PC-3 (cell line): Measurements from ENCODE around the gene CBS. TPM values are rescaled to one million over a fixed set of nuclear protein-coding genes. Genes with fewer than 3 reads are reported as not detected.
"Not testable (repeated sequence)": the region's sequence is repeated elsewhere in the genome, so short reads cannot be mapped to it uniquely, and the experiment has no call there.

ENCODE experiments used
- ATAC-seq: fragments of 200-7000 bp; cut with Tn5 transposase; 2 replicates; pipeline ENCODE4 v1.9.1; 2020; ENCODE audit warnings: mild to moderate bottlenecking, moderate library complexity
- Bru-seq: library from RNA; stranded (reverse); fragments of 400-500 nt; gene quantifications from one replicate; lab custom pipeline; 2021; lab: Mats Ljungman, UMichigan
- BruChase-seq, 2 experiments: library from RNA; stranded (reverse); fragments of 400-500 nt; gene quantifications; one replicate each; lab custom pipeline; 2021; lab: Mats Ljungman, UMichigan
- BruUV-seq: library from RNA; stranded (reverse); fragments of 400-500 nt; replicated peaks from 2 replicates; lab custom pipeline; 2021; lab: Mats Ljungman, UMichigan
- CTCF ChIA-PET: fragments of 300-600 bp; sonication (Branson Sonifier 250); formaldehyde crosslinking; loops from one replicate; lab custom pipeline; 2022; ENCODE audit warnings: antibody characterized with exemption; lab: Charles Lee
- POLR2A ChIA-PET: fragments of 300-600 bp; sonication (Branson Sonifier 250); formaldehyde crosslinking; loops from one replicate; lab custom pipeline; 2022; ENCODE audit warnings: antibody characterized with exemption; ENCODE audit not compliant: unreplicated experiment; lab: Charles Lee
- DNase-seq: peaks from one replicate; pipeline ENCODE4 v3.0.0-alpha.2; 2015
- H2AFZ ChIP-seq: fragments of 300-600 bp; sonication (generic); 2 replicates; pipeline ENCODE4 v1.6.0; 2016; ENCODE audit warnings: antibody characterized with exemption, low read length
- H3F3A ChIP-seq: fragments of 300-600 bp; sonication (generic); one replicate; pipeline ENCODE4 v1.6.0; 2017; ENCODE audit warnings: antibody characterized with exemption, low read length, control low read depth, mild to moderate bottlenecking; ENCODE audit not compliant: unreplicated experiment
- H3K27ac ChIP-seq: fragments of 300-600 bp; sonication (generic); 2 replicates; pipeline ENCODE4 v1.5.1; 2016; ENCODE audit warnings: mild to moderate bottlenecking, low read length
- H3K27me3 ChIP-seq: fragments of 300-600 bp; sonication (generic); 2 replicates; pipeline ENCODE4 v1.6.1; 2016; ENCODE audit warnings: low read length, mixed read lengths
- H3K36me3 ChIP-seq: fragments of 300-600 bp; sonication (generic); 2 replicates; pipeline ENCODE4 v1.6.1; 2016; ENCODE audit warnings: low read depth, mixed run types, low read length, mixed read lengths
- H3K4me1 ChIP-seq: fragments of 300-600 bp; sonication (generic); 2 replicates; pipeline ENCODE4 v1.5.1; 2016; ENCODE audit warnings: low read length; ENCODE audit not compliant: insufficient read depth
- H3K4me2 ChIP-seq: fragments of 300-600 bp; sonication (generic); 2 replicates; pipeline ENCODE4 v1.6.0; 2016; ENCODE audit warnings: low read length
- H3K4me3 ChIP-seq: fragments of 300-600 bp; sonication (generic); 2 replicates; pipeline ENCODE4 v1.5.1; 2016; ENCODE audit warnings: mild to moderate bottlenecking, low read length, mixed read lengths
- H3K79me2 ChIP-seq: fragments of 300-600 bp; sonication (generic); 2 replicates; pipeline ENCODE4 v1.6.1; 2017; ENCODE audit warnings: low read length, mixed read lengths
- H3K9ac ChIP-seq: fragments of 300-600 bp; sonication (generic); 2 replicates; pipeline ENCODE4 v1.6.0; 2016; ENCODE audit warnings: mild to moderate bottlenecking, low read length
- H3K9me2 ChIP-seq: fragments of 300-600 bp; sonication (generic); replicated peaks from 2 replicates; pipeline ENCODE4 v1.6.1; 2016; ENCODE audit warnings: mixed run types, low read length, mixed read lengths
- H3K9me3 ChIP-seq: fragments of 300-600 bp; sonication (generic); 2 replicates; pipeline ENCODE4 v1.6.1; 2016; ENCODE audit warnings: low read length, mixed read lengths
- H4K20me1 ChIP-seq: fragments of 300-600 bp; sonication (generic); 2 replicates; pipeline ENCODE4 v1.6.1; 2016; ENCODE audit warnings: low read length, mixed read lengths
- intact Hi-C: fragments of 100-400 bp; cut with micrococcal nuclease; formaldehyde crosslinking; loops from 2 replicates; pipeline ENCODE4 v1.9.0; 2023
- long read RNA-seq: library from polyadenylated mRNA; unstranded; transcript quantifications from one replicate; pipeline ENCODE4 v2.0.0, GENCODE V29; 2021; ENCODE audit not compliant: unreplicated experiment
- total RNA-seq: library from RNA; depleted of rRNA; stranded (reverse); fragments of >200 nt; gene quantifications from 2 replicates; pipeline ENCODE4 v1.2.3, GENCODE V29; 2014; rRNA removed

Gene CBS
- total RNA-seq (8.9 and 9.6 TPM in 2 replicates), Bru-seq, nascent RNA (percentile 39 among the genes with signal in this experiment), BruChase-seq, experiment 1, labeled RNA remaining after a 6-hour chase (percentile 39 among the genes with signal in this experiment), BruChase-seq, experiment 2, labeled RNA remaining after a 2-hour chase (percentile 46 among the genes with signal in this experiment)
- long read RNA-seq, transcript CBS-204 (17 exons, 2,605 nt): major isoform, 90 of 178 reads
- long read RNA-seq, partial matches to known transcripts: 47 of 178 reads
- long read RNA-seq, other reads (novel, unspliced or antisense): 37 of 178 reads

DNA sequence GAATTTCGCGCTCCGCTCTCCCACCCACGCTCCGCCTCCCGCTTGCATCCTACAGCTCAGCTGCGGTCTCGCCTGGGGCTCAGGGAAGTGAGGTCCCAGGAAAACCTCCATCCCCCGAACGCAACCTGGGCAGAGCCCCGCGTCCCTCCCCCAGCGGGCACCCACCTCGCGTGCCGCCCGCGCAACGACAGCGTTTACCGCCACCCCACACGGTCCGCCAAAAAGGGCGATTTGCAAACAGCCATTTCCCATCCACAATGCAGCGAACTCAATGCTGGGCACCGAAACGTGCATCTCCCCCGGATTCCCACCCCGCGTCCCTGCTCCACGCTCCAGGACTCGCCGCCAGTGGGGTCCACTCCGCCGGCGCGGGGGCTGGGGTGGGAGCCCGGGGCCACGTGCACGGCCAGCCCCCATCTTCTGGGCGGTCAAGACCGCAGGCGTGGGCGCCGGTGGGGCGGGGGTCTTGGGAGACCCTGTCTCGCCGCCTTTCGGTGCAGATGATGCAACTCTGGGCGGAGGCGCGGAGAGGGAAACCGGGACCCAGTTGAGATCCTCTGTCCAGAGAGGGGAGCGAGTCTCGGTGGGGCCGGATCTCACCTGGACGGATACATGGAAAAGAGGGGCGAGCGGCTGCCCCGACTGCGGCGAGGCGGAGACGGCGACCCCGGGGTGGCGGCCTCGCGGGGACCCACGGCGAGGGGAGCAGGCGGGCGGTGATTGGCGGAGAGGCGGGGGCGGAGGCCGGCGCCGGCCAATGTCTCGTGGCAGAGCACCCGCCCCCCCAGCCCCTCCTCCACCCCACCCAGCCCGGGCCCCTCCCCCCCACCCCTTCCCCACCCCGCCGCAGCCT is at the start of gene CBS:
CBS (minus strand) TSS at position 666 of the 853 bp plus-strand sequence. CDS start 3,642 bp downstream, outside the sequence.
- H3K9ac ChIP-seq, H3K36me3 ChIP-seq, H3K27me3 ChIP-seq, H3F3A ChIP-seq, H3K9me2 ChIP-seq, H2AFZ ChIP-seq, POLR2A ChIA-PET, DNase-seq, H3K4me2 ChIP-seq, H3K4me3 ChIP-seq, H3K9me3 ChIP-seq, H3K4me1 ChIP-seq, H3K27ac ChIP-seq, H4K20me1 ChIP-seq, CTCF ChIA-PET, intact Hi-C loops, BruUV-seq, H3K79me2 ChIP-seq: not testable (repeated sequence)
- peak; percentile 48 for ATAC-seq

DNA sequence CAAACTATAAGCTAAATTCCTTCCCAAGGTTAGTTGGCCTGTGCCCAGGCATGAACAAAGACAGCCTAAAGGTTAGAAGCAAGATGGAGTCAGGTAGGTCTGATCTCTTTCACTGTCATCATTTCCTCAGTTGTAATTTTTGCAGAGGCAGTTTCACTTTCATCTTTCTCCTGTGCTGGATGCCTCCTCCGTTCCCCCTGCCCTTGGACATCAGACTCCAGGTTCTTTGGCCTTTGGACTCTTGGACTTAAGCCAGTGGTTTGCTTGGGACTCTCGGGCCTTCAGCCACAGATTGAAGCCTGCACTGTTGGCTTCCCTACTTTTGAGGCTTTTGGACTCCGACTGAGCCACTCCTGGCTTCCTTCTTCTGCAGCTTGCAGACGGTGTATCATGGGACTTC is 40.3 kb upstream of the CBS start:
- DNase-seq, H3K4me2 ChIP-seq, H3K4me3 ChIP-seq, H3K9me2 ChIP-seq, H3K4me1 ChIP-seq, H3K9me3 ChIP-seq, H3K27ac ChIP-seq, H3F3A ChIP-seq, H3K79me2 ChIP-seq, H3K9ac ChIP-seq, H4K20me1 ChIP-seq, BruUV-seq, H2AFZ ChIP-seq, POLR2A ChIA-PET, intact Hi-C loops, ATAC-seq, H3K36me3 ChIP-seq, H3K27me3 ChIP-seq, CTCF ChIA-PET: not testable (repeated sequence)

DNA sequence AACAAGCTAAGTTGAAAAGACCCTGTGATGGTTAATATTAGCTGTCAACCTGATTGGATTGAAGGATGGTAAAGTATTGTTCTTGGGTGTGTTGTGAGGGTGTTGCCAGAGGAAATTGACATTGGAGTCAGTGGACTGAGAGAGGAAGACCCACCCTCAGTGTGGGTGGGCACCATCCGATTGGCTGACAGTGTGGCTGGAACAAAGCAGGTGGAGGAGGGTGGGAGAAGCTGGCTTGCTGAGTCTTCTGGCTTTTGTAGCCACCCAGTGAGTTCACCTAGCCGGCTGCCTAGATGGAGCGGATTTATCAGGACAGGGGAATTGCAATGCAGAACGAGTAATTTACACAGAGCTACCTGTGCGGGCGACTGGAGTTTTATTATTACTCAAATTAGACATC is 38.8 kb upstream of the CBS start:
- BruUV-seq, H3K9me2 ChIP-seq, DNase-seq, H3K4me1 ChIP-seq, H3K4me2 ChIP-seq, intact Hi-C loops, H3K9me3 ChIP-seq, H3K9ac ChIP-seq, H3F3A ChIP-seq, ATAC-seq, H3K27ac ChIP-seq, H3K27me3 ChIP-seq, H3K36me3 ChIP-seq, H3K79me2 ChIP-seq, CTCF ChIA-PET, POLR2A ChIA-PET, H2AFZ ChIP-seq, H3K4me3 ChIP-seq, H4K20me1 ChIP-seq: not testable (repeated sequence)

- H3K9ac ChIP-seq, H3K27ac ChIP-seq, H3K36me3 ChIP-seq, BruUV-seq, H3K9me3 ChIP-seq, H2AFZ ChIP-seq, H3K27me3 ChIP-seq, intact Hi-C loops, H3K9me2 ChIP-seq, ATAC-seq, H3K79me2 ChIP-seq, POLR2A ChIA-PET, H3F3A ChIP-seq, DNase-seq, H3K4me1 ChIP-seq, H3K4me2 ChIP-seq, H3K4me3 ChIP-seq, CTCF ChIA-PET, H4K20me1 ChIP-seq: not testable (repeated sequence)
Observed at GRCh38 chr21:43109006-43109405, 33.4 kb upstream of the CBS start.

DNA sequence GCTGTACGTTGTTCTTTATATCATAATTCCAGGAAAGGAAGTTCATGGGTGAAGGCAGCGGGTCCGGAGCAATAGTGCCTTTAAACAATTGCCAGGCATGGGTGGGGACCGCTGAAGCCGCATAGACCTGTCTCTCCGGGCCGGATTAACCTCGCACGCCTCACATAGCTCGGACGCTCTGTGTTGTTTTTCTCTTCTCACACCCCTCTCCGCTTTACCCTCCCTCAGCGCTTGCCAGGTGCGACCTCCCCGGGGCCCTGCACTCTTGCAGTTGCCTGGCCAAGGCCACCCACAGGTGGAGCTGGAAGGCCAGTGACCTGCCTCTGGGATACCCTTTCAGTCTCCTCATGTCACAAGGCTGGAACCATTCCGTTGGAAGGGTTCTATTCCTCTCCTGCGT is 32.5 kb upstream of the CBS start:
- H3K27ac ChIP-seq, CTCF ChIA-PET, H3K27me3 ChIP-seq, H3K36me3 ChIP-seq, H4K20me1 ChIP-seq, H2AFZ ChIP-seq, POLR2A ChIA-PET, H3K9me2 ChIP-seq, H3K9me3 ChIP-seq, DNase-seq, H3K9ac ChIP-seq, intact Hi-C loops, H3K79me2 ChIP-seq, H3K4me1 ChIP-seq, H3K4me2 ChIP-seq, H3F3A ChIP-seq, H3K4me3 ChIP-seq: not testable (repeated sequence)
- peak; percentile 11 for ATAC-seq
- BruUV-seq: TSS peak; percentile 73

DNA sequence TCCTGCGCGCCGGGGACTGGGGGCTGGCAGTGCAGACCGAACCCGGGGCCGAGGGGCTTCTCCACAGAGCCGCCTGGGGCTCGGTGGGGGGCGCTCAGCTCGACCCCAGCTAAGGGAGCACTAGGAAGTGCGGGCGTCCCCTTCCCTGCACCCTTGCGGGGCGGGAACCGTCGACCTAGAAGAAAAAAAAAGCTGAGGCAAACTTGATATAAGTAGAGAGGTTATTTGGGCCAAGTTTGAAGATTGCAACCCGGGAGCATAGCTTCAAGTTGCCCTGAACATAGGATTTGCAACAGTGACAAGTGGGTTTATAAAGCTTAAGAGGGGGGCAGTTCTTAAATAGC is 32.1 kb upstream of the CBS start:
- H3K9me3 ChIP-seq, BruUV-seq, H3K79me2 ChIP-seq, H3K9me2 ChIP-seq, H3K4me2 ChIP-seq, H3K4me1 ChIP-seq, H4K20me1 ChIP-seq, H2AFZ ChIP-seq, H3K4me3 ChIP-seq, intact Hi-C loops, H3K27ac ChIP-seq, CTCF ChIA-PET, H3K9ac ChIP-seq, H3F3A ChIP-seq, DNase-seq, POLR2A ChIA-PET, H3K36me3 ChIP-seq, H3K27me3 ChIP-seq: not testable (repeated sequence)
- ATAC-seq: peak; percentile 29; the same call in 1 of the 2 replicates
